Inferior parietal cortex (tissue), 1 donor: ENCODE measurements around the gene LHFPL2.
A peak's percentile ranks its signal among the peaks of the same experiment; 100 is the strongest.

Source experiments
- DNase-seq: peaks from one replicate; pipeline ENCODE4 v3.0.0-alpha.2; 2016; ENCODE audit errors: extremely low spot score

The LHFPL2 gene

GRCh38 chr5:78595458-78595921 is 53.1 kb downstream of the LHFPL2 start:
- DNase-seq: no peak

- no peak for DNase-seq
Measured at GRCh38 chr5:78594610-78595457, 53.7 kb downstream of the LHFPL2 start.

- DNase-seq: no peak
Measured at GRCh38 chr5:78594021-78594420, 54.6 kb downstream of the LHFPL2 start.

- no peak for DNase-seq
Measured at GRCh38 chr5:78593465-78593864, 55.1 kb downstream of the LHFPL2 start.

- DNase-seq: no peak
Measured at GRCh38 chr5:78592735-78593386, 55.7 kb downstream of the LHFPL2 start.

- no peak for DNase-seq
Measured at GRCh38 chr5:78591972-78592700, 56.4 kb downstream of the LHFPL2 start.

GRCh38 chr5:78591138-78591612 is 57.4 kb downstream of the LHFPL2 start:
- DNase-seq: no peak

- DNase-seq: no peak
Measured at GRCh38 chr5:78589923-78590322, 58.6 kb downstream of the LHFPL2 start.

GRCh38 chr5:78588507-78588906 is 60.1 kb downstream of the LHFPL2 start:
- DNase-seq: no peak

- no peak for DNase-seq
Measured at GRCh38 chr5:78587775-78588291, 60.7 kb downstream of the LHFPL2 start.

- no peak for DNase-seq
Measured at GRCh38 chr5:78587081-78587774, 61.3 kb downstream of the LHFPL2 start.

GRCh38 chr5:78586251-78586650 is 62.3 kb downstream of the LHFPL2 start:
- peak; percentile 51 for DNase-seq

- no peak for DNase-seq
Measured at GRCh38 chr5:78578015-78578414, 70.6 kb downstream of the LHFPL2 start.

- DNase-seq: no peak
Measured at GRCh38 chr5:78577071-78577807, 71.3 kb downstream of the LHFPL2 start.

- DNase-seq: no peak
Measured at GRCh38 chr5:78576376-78576775, 72.2 kb downstream of the LHFPL2 start.

GRCh38 chr5:78574731-78575161 is 73.8 kb downstream of the LHFPL2 start:
- no peak for DNase-seq

GRCh38 chr5:78574131-78574673 is 74.4 kb downstream of the LHFPL2 start:
- no peak for DNase-seq

GRCh38 chr5:78573318-78573717 is 75.3 kb downstream of the LHFPL2 start:
- DNase-seq: no peak

GRCh38 chr5:78570646-78571045 is 77.9 kb downstream of the LHFPL2 start:
- DNase-seq: no peak

- no peak for DNase-seq
Measured at GRCh38 chr5:78569441-78569840, 79.1 kb downstream of the LHFPL2 start.
